Esophagus squamous epithelium (tissue), 4 donors: ENCODE measurements around the gene DMPK.

ENCODE experiments used
- CTCF ChIP-seq, 6 experiments: fragments of 450-650 bp in 4 of 6; fragments of 200-600 bp in 2 of 6; sonication (generic) in 2 of 6; IDR thresholded peaks; one replicate each; pipeline ENCODE4 v1.5.1; 2016 to 2019; ENCODE audit warnings: antibody characterized with exemption in 6 of 6, mild to moderate bottlenecking in 4 of 6, moderate library complexity in 4 of 6
- POLR2A ChIP-seq, 4 donors: fragments of 450-650 bp; IDR thresholded peaks; one replicate each; pipeline ENCODE4 v1.6.1; 2017; ENCODE audit warnings: antibody characterized with exemption in 4 of 4, mild to moderate bottlenecking in 4 of 4, moderate library complexity in 3 of 4

- TF ChIP-seq POLR2A (IDR thresholded peaks at IDR 0.05) (no peak), CTCF (IDR thresholded peaks at IDR 0.05) (no peak)
Measured at GRCh38 chr19:45758921-45759320, 23.4 kb downstream of the DMPK start.
